Hepatocyte (in vitro differentiated cells): ENCODE measurements around the gene LSM12.

Experiments
- EZH2 ChIP-seq: fragments of 200-600 bp; sonication (generic); IDR thresholded peaks from 2 replicates; pipeline ENCODE4 v1.6.1; 2016; ENCODE audit warnings: antibody characterized with exemption, mild to moderate bottlenecking, borderline replicate concordance
- EZH2phosphoT487 ChIP-seq: fragments of 200-600 bp; sonication (generic); IDR thresholded peaks from one replicate; pipeline ENCODE4 v1.6.1; 2018; ENCODE audit warnings: antibody characterized with exemption, mild to moderate bottlenecking, low read depth, moderate library complexity; ENCODE audit not compliant: unreplicated experiment, severe bottlenecking
- TF ChIP-seq, protein P1 (sequence below): fragments of 200-600 bp; sonication (generic); IDR thresholded peaks from 2 replicates; pipeline ENCODE4 v1.5.1; 2016; ENCODE audit warnings: antibody characterized with exemption, mild to moderate bottlenecking; ENCODE audit not compliant: poor library complexity

- TF ChIP-seq, protein P1, sequence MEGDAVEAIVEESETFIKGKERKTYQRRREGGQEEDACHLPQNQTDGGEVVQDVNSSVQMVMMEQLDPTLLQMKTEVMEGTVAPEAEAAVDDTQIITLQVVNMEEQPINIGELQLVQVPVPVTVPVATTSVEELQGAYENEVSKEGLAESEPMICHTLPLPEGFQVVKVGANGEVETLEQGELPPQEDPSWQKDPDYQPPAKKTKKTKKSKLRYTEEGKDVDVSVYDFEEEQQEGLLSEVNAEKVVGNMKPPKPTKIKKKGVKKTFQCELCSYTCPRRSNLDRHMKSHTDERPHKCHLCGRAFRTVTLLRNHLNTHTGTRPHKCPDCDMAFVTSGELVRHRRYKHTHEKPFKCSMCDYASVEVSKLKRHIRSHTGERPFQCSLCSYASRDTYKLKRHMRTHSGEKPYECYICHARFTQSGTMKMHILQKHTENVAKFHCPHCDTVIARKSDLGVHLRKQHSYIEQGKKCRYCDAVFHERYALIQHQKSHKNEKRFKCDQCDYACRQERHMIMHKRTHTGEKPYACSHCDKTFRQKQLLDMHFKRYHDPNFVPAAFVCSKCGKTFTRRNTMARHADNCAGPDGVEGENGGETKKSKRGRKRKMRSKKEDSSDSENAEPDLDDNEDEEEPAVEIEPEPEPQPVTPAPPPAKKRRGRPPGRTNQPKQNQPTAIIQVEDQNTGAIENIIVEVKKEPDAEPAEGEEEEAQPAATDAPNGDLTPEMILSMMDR: no peak
- TF ChIP-seq EZH2phosphoT487: no peak
- TF ChIP-seq EZH2: no peak
Observed at GRCh38 chr17:44092051-44092450, 25.6 kb upstream of the LSM12 start.
